WI38 (cell line): Measurements from ENCODE around the gene FYN.

ENCODE experiments used
- H3K4me3 ChIP-seq: 2 replicates; pipeline ENCODE4 v1.5.1; 2011; ENCODE audit warnings: low read depth, mild to moderate bottlenecking, control low read depth, low read length
- CTCF ChIP-seq: IDR thresholded peaks from 2 replicates; pipeline ENCODE4 v1.5.1; 2012; ENCODE audit warnings: low read depth, mild to moderate bottlenecking, control low read depth, low read length

The FYN gene

DNA sequence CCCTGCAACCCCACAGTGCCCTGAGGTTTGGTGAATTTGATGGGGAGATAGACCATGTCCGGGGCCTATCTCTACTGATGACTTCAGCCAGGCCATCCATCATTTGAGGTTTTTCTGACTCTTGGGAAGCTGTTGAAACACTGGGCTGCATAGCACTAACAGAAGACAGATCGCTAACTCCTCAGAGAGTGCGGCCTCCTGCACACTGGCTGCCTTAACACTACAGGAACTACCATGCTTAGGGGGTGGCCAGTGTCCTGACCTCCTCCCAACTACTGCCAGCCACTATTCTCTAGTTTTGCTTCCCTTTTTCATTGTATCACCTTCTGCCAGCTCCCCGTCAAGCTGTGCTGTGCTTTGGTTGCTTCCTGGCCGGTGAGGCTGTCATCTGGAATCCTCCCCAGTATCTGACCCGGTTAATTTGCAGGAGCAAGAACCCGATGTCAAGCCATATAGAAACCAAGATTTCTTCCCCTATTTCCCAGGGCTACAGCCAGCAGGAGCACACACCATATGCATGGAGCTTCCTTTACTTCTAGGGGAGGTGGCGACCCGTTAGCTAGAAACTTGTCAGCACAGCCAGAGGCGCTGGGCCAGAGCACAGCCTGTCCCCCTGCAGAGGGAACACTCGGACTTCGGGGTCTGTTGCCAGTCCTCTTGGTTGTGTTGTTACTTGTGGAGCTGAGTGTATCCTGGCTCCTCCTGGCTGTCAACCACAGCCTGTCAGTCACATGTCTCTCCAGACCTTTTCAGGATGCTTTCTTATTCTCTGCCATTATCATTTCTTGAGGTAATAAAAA, 210.3 kb downstream of the FYN start:
- H3K4me3 ChIP-seq = no peak overlapping the region
- no peak for TF ChIP-seq CTCF

DNA sequence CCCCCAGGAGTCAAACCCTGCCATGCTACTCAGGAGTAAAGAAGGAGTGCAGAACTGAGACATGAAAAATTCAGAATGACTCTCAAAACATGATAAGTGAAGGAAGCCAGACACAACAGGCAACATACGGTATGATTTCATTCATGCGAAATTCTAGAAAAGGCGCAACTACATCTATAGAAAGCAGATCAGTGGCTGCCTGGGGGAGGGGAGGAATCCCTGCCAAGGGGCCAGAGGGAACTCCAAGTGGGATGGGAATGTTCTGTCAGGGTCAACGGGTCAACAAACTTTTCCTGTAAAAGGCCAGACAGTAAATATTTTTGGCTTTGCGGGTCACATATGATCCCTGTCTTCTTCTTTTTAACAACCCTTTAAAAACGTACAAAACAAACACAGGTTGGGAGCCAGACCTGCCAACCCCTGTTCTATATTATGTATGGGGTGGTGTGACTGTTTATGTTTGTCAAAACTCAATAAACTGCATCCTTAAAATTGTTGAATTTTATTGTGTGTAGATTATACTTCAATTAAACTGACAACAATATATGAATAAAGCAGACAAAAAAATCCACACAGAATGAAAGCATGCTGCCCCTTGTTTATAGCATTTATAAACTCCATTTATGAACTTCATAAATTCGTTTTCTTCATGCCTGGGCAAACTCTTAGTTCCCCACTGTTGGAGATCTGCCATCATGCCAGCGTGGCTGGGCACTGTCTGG, 211.0 kb downstream of the FYN start:
- H3K4me3 ChIP-seq = no peak overlapping the region
- no peak for TF ChIP-seq CTCF

DNA sequence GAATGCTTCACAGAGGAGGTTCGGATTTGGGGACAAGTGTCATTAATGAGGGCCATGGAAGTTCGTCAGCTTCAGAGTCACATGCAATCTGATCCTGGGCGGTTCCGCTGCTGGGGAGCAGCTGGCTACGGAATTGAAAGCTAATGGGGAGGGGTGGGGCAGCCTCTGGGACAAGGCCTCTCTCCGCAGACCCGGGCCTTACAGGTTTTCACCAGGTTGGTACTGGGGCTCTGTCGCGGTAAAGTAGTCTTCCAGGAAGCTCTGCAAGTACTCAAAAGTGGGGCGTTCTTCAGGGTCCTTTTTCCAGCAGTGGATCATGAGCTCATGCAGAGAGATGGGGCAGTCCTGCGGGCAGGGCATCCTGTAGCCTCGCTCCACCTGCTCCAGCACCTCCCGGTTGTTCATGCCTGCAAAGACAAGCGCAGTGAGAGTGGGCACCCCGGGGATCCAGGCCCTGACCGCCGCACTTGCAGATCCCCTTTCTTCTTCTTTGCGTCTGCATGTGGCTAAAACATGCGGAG, 211.7 kb downstream of the FYN start:
- H3K4me3 ChIP-seq = no peak overlapping the region
- TF ChIP-seq CTCF = no peak

DNA sequence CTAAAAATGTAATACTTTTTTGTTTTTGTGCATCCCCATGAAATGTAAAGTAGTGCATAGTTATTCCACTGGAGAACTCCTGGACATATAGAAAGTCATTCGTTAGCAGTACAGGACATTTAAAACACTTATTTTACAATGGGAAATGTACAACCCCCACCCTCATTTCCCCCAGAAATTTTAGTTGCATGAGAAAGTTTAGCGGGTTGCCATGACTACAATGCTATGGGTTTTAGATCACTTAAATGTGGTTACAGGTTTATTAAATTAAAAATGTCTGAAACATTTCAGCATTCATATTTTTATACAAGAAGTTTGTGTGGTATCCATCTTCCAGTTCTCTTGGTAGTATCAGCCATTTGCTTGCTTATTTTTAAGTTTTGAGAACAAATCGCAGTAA, 212.7 kb downstream of the FYN start:
- no peak for TF ChIP-seq CTCF
- H3K4me3 ChIP-seq = no peak overlapping the region

DNA sequence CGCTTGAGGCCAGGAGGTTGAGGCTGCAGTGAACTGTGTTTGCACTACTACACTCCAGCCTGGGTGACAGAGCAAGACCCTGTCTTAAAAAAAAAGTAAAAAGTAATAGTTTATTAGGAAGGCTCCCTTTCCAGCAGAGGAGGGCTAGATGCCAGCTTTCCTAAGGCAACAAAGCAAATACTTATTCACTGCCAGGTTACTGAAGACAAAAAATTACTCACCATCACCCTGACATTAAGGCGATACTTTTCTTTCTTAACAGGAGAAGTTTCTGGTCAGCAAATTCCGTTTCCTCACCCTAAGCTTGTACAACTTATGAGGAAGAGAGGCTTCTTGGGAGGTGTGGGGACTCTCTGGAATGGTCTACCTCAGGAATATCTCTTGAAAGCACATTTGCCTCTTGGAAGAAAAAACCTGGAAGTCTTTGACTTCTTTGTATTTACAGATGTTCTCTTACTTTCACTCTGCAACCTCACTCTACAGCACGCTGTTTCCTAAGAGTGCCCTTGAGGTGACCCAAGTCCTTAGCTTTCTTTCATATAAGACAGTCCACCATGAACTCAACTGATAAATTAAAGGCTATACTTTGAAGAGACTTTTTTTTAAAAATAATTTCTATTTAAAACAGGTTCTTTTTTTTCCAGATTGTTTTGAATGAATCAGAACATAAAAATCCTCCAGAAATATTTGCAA, 214.6 kb downstream of the FYN start:
- H3K4me3 ChIP-seq = no peak overlapping the region
- no peak for TF ChIP-seq CTCF

DNA sequence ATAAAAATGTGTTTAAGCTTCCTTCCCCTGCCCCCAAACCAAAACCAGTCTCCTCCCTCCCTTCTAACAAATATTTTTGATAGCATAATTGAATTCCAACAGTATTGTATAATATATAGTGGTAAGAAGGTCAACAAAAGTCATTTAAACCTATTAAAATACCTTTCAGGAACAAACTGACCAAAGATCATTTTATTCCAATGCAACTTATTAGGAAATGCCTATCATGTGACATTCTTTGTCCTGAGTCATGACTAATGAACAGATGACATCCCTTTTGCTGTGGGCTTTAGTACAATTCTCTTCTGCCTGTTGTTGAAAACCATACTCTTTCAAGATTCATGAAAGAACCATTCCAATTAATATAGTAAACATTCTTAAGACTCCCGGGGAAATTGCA, 216.1 kb downstream of the FYN start:
- no peak overlapping the region for H3K4me3 ChIP-seq
- TF ChIP-seq CTCF = no peak

DNA sequence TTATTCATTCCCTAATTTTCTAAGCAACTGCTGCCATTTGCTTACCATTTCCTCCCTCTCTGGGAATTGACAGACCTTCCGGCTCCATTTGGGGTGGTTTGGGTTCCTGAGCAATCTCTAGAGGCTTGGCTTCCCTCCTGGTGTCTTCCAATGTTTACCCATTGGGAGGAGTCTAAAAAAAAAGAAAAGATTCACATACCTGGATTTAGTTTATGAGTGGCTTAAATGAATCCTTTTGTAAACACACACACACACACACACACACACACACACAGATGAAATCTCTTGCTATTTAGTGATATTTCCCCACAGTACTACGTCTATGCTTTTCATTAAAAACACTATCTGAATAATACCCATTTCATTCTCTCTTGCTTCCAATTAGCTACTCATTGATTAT, 219.3 kb downstream of the FYN start:
- no peak overlapping the region for H3K4me3 ChIP-seq
- no peak for TF ChIP-seq CTCF
